HG03066 (cell line): ENCODE data around the gene SORL1-AS1.

Experiments used
- ATAC-seq: cut with Tn5 transposase; IDR thresholded peaks from one replicate; pipeline ENCODE4 v1.9.1; 2021; ENCODE audit warnings: low read depth; ENCODE audit not compliant: unreplicated experiment

The SORL1-AS1 gene

GRCh38 chr11:121406291-121406690 is 46.5 kb downstream of the SORL1-AS1 start:
- no peak for ATAC-seq

DNA sequence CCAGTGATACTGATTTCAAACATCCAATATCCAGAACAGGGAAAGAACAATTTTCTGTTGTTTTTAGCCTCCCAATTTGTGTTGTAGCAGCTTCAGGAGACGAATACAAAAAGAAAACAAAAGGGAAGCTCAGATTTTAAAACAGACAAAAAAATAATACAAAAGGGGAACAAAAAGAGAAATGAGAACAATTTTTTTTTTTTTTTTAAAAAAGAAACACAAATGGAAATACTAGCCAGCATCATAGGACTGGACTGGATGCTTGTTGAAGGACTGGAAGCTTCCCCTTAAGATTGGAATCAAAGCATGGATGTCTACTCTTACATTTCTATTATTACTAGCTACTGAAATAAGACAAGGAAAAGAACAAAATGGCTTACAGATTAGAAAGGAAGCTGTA is 47.1 kb downstream of the SORL1-AS1 start:
- no peak for ATAC-seq

GRCh38 chr11:121394785-121395184 is 58.0 kb downstream of the SORL1-AS1 start:
- no peak for ATAC-seq

DNA sequence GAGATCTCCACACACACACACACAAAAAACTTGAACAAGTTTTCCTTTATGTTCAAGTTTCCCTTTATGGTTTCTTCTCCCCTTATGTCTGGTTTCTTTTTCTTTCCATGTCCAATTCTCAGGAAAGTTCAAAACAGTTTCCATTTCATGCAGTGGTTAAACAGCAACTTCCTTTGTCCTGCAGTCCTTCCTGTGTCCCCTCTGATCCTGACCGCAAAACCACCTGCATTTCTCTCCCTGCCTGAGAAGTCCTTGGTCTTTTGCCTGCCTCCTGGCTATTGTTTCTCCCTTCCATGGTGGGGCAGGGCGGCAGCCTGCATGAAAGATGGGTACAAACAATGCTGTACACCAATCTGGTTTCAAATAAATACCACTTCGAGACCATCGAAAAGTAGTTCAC is 58.9 kb downstream of the SORL1-AS1 start:
- ATAC-seq, result no peak

DNA sequence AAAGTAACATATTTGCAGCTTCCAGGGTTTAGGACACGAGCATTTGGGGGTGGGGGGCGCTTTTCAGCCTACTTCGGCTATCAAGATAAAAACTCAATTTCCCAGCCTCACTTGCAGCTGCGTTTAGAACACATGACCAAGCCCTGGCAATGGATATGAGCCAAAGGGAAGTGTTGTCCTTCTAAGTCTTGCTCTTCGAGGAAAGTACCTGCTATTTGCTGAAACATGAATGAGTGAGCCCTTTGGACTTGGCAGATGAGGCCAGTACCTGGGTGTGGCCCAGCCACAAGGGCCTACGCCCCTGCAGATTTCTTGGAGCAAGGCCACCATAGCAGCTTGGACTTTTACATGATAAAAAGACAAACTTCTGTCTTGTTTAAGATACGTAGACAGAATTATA is 60.9 kb downstream of the SORL1-AS1 start:
- ATAC-seq, result no peak

- ATAC-seq, result no peak
Observed at GRCh38 chr11:121389651-121390050, 63.1 kb downstream of the SORL1-AS1 start.
